ENCODE measurements around the gene AATK.

The AATK gene

GRCh38 chr17:81180836-81181810 lies 15.1 kb upstream of the AATK start:
- TF ChIP-seq ZFX (IDR thresholded peaks at IDR 0.05) (no peak), CTCF (conservative IDR thresholded peaks at IDR 0.05) (no peak)
- no peak overlapping the region for H3K27ac ChIP-seq

DNA sequence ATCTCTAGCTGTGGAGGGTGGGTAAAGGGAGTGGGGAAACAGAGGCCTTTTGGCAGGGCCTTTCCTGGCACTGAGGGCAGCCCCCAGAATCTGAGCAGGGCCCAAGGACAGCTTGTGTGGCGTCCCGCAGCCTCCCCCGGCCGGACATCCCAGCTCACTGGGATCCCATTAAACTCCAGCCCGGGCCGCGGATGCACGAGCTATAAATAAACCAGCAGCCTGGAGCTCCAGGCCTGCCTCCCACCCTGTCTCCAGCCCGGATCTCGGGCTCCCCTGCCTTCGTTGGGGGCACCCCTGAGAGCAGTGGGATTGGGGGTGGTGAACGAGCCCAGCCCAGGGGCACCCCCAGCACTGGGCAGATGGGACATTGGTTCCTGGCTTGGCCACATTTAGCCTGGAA lies 13.8 kb upstream of the AATK start:
- H3K27ac ChIP-seq, result no peak overlapping the region
- no peak for TF ChIP-seq ZFX (IDR thresholded peaks at IDR 0.05)
- TF ChIP-seq CTCF (conservative IDR thresholded peaks at IDR 0.05), result no peak

DNA sequence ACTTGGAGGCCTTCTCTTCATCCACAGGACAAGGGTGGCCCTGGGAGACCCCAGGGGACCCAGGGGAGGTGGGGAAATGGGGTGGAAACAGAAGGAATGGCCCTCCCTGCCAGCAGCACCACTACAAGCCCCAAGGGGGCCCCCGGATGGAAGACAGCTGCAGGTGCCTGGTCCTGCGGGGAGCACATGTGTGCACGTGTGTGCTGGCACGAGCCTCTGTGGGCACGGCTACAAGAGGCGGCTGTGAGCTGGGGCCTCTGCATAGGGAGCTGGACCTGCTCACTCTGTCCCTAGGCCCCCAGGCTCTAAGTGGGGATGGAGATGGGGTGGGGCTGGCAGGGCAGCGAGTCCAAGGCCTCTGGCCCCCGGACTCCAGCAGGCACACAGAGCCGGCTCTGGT lies 13.2 kb upstream of the AATK start:
- H3K27ac ChIP-seq, result no peak overlapping the region
- TF ChIP-seq ZFX (IDR thresholded peaks at IDR 0.05) (no peak), CTCF (conservative IDR thresholded peaks at IDR 0.05) (no peak)

DNA sequence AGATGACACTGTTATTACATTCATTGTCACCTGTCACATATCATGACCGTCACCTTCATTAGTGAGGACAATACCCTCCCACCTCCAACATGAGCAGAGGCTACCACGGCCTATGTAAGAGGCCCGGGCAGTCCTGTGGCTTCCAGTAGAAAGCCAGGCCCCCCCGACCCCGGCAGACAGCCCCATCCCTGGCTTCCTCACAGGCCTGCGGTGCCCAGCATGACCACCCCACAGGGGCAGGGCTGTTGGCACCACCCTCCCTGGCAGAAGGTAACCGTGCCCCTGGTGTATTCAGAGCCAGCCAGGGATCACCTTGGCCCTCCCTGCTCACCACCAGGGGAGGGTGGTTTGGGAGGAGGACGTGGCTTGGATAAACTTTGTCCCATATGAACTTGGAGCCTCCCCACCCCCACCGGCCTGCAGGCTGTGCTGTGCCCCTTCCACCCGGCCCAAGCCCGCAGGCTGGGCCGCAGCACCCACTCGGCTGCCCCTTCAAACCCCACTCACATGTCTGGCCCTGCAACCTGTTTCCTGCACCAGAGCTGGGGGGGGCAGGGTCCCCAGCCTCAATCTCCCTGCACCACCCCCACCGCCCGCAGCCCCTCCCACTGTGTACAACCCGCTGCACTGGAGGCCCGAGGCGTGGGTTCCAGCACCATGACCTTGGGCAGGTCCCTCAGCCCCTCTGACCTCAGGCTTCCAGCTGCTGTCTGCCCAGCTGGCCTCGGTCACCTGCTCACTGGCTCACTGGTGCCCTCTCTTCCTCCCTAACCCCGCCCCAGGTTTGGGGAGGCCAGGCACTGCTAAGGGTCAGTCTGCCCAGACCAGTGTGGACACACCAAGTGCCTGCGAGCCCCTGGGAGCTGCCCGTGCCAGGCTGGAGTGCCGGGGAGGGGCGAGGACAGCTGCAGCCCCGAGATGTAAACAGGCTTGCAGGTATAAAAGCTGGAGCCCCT lies 12.4 kb upstream of the AATK start:
- TF ChIP-seq CTCF (conservative IDR thresholded peaks at IDR 0.05), result no peak
- TF ChIP-seq ZFX (IDR thresholded peaks at IDR 0.05), result no peak
- no peak overlapping the region for H3K27ac ChIP-seq

DNA sequence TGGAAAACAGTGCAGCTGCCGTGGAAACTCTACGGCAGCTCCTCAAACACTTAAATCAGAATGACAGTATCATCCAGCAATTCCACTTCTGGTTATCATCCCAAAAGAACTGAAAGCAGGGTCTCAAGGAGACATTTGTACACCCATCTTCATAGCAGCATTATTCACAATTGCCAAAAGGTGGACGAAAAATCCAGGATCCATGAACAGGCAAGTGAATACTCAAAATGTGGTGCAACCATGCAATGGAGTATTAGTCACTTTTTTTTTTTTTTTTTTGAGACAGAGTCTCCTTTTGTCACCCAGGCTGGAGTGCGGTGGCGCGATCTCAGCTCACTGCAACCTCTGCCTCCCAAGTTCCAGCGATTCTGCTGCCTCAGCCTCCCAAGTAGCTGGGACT lies 10.6 kb upstream of the AATK start:
- no peak overlapping the region for H3K27ac ChIP-seq
- no peak for TF ChIP-seq CTCF (conservative IDR thresholded peaks at IDR 0.05)
- TF ChIP-seq ZFX (IDR thresholded peaks at IDR 0.05), result no peak

GRCh38 chr17:81173762-81174155 lies 7.7 kb upstream of the AATK start:
- no peak overlapping the region for H3K27ac ChIP-seq
- TF ChIP-seq ZFX (IDR thresholded peaks at IDR 0.05) (no peak), CTCF (conservative IDR thresholded peaks at IDR 0.05) (no peak)

Measured in C4-2B (cell line).